LHCN-M2 (cell line): Measurements from ENCODE around the gene SNX21. TPM values are rescaled to one million over a fixed set of nuclear protein-coding genes. Genes with fewer than 3 reads are reported as not detected.
A peak's percentile ranks its signal among the peaks of the same experiment; 100 is the strongest.
"Not testable (repeated sequence)": the region's sequence is repeated elsewhere in the genome, so short reads cannot be mapped to it uniquely, and the experiment has no call there.

Source experiments
- DNase-seq: peaks from one replicate; pipeline ENCODE4 v3.0.0-alpha.2; 2012; ENCODE audit warnings: low read depth
- total RNA-seq: library from RNA; depleted of rRNA; stranded (reverse); fragments of >200 nt; gene quantifications from 2 replicates; pipeline ENCODE4 v1.2.3, GENCODE V29; 2014

Gene SNX21
- total RNA-seq, 1 experiment from 2014 or later: 80.3 TPM

DNA sequence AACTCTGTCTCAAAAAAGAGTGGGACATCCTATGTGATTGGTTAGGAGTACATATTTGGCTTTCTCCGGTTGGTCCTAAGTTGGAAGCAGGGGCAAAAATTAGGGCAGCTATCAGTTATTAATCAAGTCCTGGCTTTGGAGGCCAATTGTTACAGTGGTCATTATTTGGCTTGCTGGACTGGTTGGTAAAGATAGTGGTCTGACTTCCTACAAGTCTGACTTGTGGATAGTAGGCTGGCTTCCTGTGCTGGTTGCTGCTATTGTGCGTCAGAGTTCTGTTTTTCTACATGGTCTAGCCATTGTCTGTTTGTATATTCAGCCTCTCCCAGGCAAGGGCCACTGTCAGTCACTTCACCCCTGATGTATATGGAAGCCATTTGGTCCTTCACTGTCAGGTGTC lies 16.6 kb downstream of the SNX21 start:
- no peak for DNase-seq

DNA sequence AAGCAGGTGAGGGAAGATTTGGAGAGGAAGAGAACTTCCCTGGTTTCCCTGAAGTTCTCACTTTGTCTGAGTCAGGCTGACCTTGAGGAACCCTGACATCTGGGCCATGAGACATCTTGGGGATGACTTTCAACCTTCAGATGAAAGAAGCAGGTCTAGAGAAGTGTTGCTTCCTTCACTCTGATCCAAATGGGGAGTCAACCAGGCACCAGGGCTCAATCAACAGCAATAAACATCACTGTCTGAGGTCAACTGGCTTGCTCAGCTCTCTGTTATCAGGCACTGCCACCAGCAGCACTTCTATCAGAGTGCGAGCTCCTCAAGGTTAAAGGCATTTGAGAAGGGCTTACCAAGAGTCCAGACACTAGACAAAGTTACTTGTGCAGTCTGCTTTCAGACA lies 17.3 kb downstream of the SNX21 start:
- DNase-seq: no peak

DNA sequence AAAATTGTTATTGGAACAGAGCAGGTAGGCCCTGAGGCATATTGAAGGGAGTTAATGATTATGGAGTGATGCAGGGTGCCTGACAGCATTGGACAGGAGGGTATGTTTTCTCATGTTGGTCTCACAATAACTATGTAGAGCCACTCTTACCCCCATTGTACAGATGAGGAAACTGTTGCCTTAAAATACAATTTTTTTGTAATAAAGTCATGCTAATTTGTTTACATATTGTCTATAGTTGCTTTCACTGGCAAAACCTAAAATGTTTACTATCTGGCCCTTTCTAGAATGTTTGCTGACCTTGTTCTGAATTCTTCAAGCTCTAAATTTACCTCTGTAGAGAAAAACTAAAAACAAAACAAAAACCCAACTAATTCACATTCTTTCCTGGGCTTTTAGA lies 17.9 kb downstream of the SNX21 start:
- DNase-seq: no peak

DNA sequence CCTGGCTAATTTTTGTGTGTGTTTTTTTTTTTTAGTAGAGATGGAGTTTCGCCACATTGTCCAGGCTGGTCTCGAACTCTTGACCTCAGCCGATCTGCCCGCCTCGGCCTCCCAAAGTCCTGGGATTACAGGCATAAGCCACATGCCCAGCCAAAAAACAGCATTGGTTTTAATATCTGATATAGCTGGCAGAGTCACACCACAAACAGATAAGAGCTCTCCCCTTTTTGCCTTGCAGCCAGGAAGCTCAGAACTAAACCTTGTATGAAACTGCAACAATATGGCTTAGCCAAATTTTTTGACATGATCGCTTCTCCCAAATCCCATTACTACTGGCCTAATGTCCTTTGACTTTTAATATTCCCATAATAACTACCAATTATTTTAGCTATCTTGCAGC lies 18.7 kb downstream of the SNX21 start:
- DNase-seq: no peak

DNA sequence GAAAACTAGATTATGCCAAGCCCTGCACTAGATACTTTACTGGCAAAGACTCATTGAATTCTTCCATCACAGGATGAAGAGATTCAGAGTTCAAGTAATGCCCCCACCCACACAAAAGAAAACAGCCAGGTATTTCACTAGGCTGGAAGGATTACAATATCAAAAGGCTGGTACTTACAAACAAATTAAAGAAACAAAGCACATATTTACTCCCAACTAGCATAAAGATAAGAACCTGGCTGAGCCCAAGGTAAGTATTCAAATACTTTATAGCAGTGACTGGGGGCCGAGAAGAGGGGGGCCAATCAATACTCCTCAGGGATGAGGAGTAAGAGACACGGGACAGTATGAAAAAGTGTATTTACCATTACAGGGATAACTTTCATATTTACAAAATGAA lies 19.9 kb downstream of the SNX21 start:
- no peak for DNase-seq

DNA sequence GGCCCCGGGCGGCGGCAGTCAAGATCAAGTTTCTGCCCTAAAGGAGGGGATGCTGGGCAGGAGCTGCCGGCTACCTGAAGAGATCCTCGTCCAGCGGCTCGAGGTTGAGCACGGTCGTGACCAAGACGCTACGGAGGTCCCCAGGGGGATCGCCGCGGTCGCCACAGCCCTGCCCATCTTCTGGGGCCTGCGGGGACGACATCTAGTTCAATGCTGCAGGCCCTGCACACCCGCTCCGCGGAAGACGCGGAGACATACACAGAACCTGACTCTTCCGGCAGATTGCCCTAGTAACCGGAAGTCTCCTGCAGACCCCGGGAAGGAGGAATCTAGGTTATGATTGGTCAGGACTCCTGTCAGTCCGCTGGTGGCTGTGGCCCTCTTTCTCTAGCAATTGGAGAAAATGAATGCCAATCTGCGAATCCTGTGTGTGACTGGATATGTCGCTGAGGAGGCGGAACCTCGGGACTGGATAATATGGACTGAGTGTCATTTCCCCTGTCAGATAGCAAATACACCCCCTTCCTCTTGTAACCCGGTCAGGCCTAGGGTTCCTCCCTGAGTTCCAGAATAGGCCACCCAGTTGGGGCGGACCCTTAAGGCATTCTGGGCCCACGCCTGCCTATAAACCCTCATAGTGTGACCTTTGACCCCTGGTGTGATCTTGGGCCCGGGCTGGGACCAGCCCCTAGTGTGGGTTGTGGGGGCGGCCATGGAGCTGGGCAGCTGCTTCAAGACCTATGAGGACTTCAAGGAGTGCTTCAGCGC lies 23.7 kb downstream of the SNX21 start, which contains the start of the genes ACOT8 and ZSWIM3:
Gene ACOT8 (minus strand): TSS at position 279 of the 768 bp plus-strand sequence. CDS start 77 bp downstream, at position 202.
Gene ZSWIM3 (plus strand): TSS at position 501 of the 768 bp plus-strand sequence. CDS start 212 bp downstream, at position 713.
- DNase-seq: peak; percentile 100

DNA sequence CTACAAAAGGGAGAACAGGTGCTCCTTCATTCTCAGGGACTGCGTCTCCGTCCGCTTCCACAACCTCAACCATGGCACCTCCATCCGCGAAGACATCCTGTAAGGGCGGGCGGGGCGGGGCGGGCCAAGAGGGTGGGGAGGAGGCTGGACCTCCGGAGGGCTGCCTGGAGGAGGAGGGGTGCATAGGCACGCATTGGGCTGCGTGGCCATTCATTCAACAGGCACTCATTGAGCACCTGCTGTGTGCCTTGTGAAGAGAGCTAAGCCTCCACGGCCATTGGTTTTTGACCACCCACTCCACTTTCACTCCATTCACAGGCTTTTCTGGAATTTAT lies 24.2 kb downstream of the SNX21 start:
- DNase-seq: no peak

DNA sequence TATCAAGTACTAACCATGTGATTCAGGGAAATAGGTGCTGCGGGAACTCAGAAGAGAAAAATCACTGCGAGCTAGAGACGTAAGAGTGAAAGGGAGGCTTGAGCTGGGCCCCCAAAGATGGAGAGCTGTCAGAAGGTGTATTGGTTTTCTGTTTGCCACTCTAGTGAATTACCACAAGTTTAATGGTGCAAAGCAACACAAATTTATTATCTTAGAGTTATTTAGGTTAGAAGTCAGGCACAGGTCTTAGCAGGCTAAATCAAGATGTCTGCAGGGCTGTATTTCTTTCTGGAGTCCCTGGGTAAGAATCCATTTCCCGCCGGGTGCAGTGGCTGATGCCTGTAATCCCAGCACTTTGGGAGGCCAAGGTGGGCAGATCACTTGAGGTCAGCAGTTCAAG lies 26.3 kb downstream of the SNX21 start:
- no peak for DNase-seq

DNA sequence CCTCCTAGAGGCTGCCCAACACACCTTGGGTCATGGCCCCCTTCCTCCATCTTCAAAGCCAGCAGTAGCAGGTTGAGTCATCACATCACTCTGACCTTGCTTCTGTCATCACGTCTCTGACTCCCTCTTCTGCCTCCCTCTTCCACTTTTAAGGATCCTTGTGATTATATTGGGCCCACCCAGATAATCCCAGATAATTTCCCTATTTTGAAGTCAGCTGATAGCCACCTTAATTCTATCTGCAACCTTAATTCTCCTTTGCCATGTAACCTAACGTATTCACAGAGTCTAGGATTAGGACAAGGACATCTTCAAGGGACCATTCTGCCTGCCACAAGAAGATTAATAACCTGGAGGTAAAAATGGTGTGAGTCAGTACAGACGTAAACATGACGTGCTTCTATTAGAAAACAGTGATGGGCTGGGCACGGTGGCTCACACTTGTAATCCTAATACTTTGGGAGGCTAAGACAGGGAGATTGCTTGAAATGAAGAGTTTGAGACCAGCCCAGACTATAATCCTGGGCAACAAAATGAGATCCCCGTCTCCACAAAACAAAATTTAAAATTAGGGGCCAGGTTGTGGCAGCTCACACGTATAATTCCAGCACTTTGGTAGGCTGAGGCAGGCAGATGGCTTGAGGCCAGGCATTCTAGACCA lies 27.1 kb downstream of the SNX21 start:
- DNase-seq: no peak

DNA sequence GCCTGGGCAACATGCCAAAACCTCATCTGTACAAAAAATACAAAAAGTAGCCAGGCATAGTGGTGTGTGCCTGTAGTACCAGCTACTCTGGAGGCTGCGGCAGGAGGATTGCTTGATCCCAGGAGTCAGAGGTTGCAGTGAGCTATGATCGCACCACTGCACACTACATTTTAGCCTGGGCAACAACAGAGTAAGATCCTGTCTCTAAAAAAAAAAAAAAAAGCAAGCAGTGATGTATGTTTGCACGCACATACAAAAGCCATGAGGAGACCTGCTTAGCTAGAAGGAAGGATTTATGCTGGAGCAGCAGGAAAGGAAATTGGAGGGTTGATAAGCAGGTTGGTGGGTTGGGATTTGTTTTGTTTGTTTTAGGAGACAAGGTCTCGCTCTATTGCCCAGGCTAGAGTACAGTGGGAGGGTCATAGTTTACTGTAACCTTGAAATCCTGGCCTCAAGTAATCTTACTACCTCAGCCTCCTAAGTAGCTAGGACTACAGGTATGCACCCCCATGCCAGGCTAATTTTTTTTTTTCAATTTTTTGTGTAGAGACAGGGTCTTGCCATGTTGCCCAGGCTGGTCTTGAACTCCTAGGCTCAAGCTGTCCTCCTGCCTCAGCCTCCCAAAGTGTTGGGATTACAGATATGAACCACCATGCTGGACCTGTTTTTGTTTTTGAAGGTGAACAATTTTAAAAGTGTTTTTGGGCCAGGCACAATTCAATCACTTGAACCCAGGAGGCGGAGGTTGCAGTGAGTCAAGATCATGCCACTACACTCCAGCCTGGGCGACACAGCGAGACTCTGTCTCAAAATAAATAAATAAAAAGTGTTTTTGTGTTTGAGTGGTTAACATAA lies 27.8 kb downstream of the SNX21 start:
- no peak for DNase-seq

DNA sequence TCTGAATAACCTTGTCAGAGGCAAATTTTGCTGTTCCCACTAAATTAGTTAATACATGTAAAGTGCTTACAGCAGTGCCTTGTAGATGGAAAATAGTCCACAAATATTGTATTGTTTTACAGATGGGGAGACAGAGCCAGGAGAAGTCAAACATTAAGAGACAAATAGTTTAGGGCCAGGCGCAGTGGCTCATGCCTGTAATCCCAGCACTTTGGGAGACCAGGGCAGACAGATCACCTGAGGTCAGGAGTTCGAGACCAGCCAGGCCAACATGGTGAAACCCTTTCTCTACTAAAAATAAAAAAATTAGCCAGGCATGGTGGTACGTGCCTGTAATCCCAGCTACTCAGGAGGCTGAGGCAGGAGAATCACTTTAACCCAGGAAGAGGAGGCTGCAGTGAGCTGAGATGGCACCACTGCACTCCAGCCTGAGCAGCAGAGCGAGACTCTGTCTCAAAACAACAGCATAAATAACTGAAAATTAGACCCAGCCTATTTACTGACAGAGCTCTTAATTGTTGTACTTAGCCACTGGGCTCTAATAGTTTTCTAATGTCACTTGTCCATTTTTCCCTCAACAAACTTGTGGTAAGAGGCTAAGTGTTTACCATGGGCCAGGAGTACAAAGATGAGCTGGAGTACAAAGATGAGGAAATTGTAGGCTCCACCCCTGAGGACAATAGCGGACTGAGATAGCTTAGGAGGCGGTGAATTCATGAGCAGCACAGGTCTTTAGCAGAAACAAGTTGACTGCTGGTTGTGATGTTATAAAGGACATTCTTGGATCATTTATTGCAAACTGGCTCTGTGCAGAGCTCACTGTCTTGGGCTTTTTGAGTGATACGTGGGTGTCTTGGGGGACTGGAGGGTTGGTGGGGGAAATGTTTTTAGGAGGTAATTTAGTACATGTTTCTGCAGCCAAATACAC lies 30.2 kb downstream of the SNX21 start:
- DNase-seq: no peak

DNA sequence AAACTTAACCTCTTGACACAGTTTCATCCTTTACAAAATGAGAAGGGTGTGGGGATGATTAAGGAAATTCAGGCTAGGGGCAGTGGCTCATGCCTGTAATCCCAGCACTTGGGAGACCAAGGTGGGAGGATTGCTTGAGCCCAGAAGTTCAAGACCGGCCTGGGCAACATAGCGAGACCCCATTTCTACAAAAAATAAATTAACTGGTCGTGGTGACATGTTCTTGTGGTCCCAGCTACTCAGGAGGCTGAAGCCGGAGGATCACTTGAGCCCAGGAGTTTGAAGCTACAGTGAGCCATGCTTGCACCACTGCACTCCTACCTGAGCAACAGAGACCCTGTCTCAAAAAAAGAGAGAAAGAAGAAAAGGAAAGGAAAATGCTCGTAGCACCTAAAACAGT lies 32.9 kb downstream of the SNX21 start:
- DNase-seq: no peak

DNA sequence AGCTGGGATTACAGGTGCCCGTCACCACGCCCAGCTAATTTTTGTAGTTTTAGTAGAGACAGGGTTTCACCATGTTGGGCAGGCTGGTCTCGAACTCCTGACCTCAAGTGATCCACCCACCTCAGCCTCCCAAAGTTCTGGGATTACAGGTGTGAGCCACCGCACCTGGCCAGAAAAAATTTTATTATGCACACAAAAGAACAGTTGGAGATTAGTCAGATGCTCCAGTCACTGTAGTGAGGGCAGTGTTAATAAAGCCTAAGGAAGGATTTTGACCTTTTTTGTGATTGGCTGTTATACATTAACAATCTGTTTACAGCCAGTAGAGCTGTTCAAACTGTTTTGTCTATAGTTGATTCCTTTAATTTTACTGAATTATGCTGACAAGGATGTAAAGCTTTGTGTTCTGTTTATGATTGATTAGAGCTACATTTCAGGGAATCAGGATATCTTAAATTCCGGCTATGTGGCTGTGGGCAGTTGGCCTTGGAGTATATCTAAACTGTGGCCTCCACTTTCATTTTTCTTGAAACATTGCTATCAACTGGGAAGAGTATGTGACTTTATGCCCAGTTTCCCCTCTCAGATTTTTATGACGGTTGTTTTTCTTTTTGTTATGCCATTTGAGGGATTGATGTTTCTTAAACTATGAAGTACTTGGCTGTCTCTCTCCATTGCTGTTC lies 33.7 kb downstream of the SNX21 start:
- DNase-seq: no peak

DNA sequence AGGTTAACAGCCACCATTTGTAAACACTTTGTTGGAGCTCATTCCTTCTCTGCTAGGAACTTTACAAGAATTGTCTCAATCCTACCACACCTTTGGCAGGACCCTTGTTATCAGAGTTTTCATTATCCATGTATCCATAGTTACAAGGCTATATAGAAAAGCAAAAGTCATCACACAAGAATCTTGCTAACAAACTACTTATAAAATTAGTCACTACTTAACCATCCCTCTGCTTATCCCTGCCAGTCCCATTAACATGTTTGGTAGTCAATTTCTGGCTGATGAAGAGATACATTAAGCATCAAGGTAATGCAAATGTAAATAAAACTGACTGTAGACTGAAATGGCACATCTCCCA lies 34.2 kb downstream of the SNX21 start:
- peak; percentile 38 for DNase-seq

DNA sequence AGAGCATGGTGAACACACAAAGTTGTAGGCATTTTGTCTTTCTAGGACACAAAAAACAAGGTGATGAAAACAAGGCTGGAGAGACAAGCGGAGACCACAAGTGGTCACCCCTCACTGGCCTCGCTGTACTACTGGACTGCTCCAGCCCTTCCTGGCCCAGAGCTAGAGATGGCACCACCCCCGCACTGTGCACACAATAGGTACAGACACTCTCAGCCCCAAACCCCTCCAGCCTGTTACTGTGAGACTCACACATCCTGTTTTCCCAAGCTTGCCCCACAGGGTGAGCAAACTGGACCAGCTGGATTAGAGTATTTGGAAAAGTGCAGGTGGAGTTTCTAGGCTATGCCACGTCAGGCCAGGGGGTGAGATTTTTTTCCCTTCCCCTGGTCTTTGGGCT lies 39.0 kb downstream of the SNX21 start:
- DNase-seq: no peak

DNA sequence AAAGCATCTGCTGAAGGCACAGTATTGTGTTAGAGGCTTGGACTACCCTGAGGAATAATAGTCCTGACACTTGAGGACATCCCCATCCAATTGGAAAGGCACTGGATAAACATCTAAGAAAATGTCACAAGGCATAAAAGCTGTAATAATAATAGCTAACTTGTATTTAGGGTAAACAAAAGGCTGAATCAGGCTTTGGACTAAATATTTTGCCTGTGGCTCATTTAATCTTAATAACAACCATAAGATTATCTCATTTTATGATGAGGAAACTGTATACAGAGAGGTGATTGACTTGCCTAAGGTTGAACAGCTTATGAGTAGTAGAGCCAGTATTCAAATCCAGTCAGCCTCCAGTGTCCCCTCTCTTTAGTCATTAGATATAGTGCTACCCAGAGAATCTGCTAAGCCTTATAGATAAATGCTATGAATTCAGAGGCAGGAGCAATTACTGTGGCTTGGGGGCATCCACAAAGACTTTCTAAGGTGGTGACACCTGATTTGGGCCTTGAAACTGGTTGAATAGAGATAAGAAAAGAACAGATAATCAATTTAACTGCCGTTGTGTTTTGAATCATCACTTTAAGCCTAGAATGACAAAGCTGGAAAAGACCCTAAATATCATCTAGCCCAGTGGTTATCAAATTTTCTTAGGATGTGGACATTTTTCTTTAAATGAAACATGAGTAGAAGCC lies 40.0 kb downstream of the SNX21 start:
- DNase-seq: no peak

DNA sequence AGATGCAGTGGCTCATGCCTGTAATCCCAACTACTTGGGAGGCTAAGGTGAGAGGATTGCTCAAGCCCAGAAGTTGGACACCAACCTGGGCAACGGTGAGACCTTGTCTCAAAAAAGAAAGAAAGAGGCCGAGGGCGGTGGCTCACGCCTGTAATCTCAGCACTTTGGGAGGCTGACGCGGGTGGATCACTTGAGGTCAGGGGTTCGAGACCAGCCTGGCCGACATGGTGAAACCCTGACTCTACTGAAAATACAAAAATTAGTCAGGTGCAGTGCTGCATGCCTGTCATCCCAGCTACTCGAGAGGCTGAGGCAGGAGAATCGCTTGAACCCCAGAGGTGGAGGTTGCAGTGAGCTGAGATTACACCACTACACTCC lies 40.5 kb downstream of the SNX21 start:
- DNase-seq: not testable (repeated sequence)

DNA sequence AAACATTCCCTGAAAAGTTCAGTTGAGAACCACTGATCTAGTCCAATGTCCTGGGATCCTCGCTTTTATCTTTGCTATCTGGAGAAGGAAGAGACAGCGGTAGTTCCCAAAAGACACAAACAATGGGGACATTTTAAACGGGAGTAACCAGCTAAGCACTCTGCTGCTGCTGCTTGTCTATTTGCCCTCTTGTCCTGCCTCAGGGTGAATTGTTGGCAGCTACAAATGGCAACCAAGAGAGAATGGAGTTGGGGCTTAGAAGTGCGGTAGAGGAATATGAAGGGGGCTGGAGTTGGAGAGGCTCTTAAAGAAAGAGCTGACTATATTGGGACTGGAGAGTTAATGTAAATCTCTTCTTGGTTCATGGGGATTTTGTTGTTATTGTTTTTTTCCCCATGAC lies 41.0 kb downstream of the SNX21 start:
- no peak for DNase-seq

DNA sequence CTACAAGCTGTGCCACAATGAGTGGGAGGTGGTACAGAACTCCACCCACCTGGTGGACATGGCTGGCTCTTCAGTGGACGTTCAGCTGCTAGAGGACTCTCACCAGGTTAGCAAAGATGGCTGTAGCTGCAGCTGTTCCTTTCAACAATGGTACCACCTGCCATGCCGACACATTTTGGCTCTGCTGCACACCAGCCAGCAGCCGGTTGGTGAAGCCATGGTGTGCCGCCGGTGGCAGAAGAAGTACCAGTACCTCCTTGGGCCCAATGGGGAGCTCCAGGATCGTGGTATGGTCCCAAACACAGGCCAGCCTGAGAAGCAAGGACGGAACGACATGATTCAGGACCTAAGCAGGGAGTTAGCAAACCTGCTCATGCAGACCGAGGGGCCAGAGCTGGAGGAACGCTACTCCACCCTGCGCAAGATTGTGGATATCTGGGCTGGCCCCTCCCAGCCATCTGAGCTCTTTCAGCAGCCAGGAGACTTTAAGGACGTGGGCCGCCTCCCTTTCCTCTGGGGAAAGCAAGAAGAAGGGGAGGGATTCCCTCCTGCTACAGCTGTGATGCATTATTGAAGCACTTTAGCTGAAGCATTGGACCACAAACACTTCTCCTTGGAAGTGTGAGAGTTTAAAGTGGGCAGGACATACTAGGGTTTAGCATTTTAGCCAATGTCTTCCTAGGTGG lies 44.6 kb downstream of the SNX21 start:
- no peak for DNase-seq
